Osteoblast (primary cell): ENCODE data around the gene PDE4B. TPM values are rescaled to one million over a fixed set of nuclear protein-coding genes. Genes with fewer than 3 reads are reported as not detected.

Source experiments
- DNase-seq: peaks from one replicate; pipeline ENCODE4 v3.0.0; 2011; ENCODE audit warnings: low spot score, mixed read lengths; ENCODE audit not compliant: insufficient read length; ENCODE audit errors: missing footprints
- H2AFZ ChIP-seq: 2 replicates; pipeline ENCODE4 v1.6.0; 2011; ENCODE audit warnings: mild to moderate bottlenecking, low read length
- H3K27ac ChIP-seq: 2 replicates; pipeline ENCODE4 v1.5.1; 2011; ENCODE audit warnings: mild to moderate bottlenecking, low read depth, low read length, moderate library complexity
- H3K27me3 ChIP-seq: 2 replicates; pipeline ENCODE4 v1.6.0; 2012; ENCODE audit warnings: mild to moderate bottlenecking, control low read depth, inconsistent platforms, low read length, moderate library complexity; ENCODE audit not compliant: insufficient read depth
- H3K36me3 ChIP-seq: 2 replicates; pipeline ENCODE4 v1.5.1; 2011; ENCODE audit warnings: mild to moderate bottlenecking, low read length, control low read depth, moderate library complexity; ENCODE audit not compliant: insufficient read depth
- H3K4me1 ChIP-seq: 2 replicates; pipeline ENCODE4 v1.5.1; 2011; ENCODE audit warnings: mild to moderate bottlenecking, low read length, control low read depth, moderate library complexity; ENCODE audit not compliant: insufficient read depth
- H3K4me2 ChIP-seq: 2 replicates; pipeline ENCODE4 v1.6.0; 2011; ENCODE audit warnings: mild to moderate bottlenecking, low read length; ENCODE audit not compliant: insufficient read depth
- H3K4me3 ChIP-seq: fragments of 200-600 bp; sonication (generic); 3 replicates; pipeline ENCODE4 v1.5.1; 2012; ENCODE audit warnings: mild to moderate bottlenecking, low read length, inconsistent platforms; ENCODE audit not compliant: insufficient read depth
- H3K79me2 ChIP-seq: 2 replicates; pipeline ENCODE4 v1.6.0; 2012; ENCODE audit warnings: mild to moderate bottlenecking, low read length, control low read depth, inconsistent platforms; ENCODE audit not compliant: insufficient read depth
- H3K9me3 ChIP-seq: 2 replicates; pipeline ENCODE4 v1.5.1; 2011; ENCODE audit warnings: low read depth, low read length, control low read depth
- H4K20me1 ChIP-seq: 2 replicates; pipeline ENCODE4 v1.6.0; 2012; ENCODE audit warnings: mild to moderate bottlenecking, low read length, control low read depth; ENCODE audit not compliant: insufficient read depth
- CTCF ChIP-seq: IDR thresholded peaks from 2 replicates; pipeline ENCODE4 v1.5.1; 2011; ENCODE audit warnings: mild to moderate bottlenecking, low read depth, low read length, moderate library complexity; ENCODE audit errors: extremely low read depth
- total RNA-seq: library from RNA; depleted of rRNA; stranded (reverse); fragments of >200 nt; gene quantifications from 2 replicates; pipeline ENCODE4 v1.2.3, GENCODE V29; 2012

Gene PDE4B
- total RNA-seq, 1 donor = 21.4 TPM

DNA sequence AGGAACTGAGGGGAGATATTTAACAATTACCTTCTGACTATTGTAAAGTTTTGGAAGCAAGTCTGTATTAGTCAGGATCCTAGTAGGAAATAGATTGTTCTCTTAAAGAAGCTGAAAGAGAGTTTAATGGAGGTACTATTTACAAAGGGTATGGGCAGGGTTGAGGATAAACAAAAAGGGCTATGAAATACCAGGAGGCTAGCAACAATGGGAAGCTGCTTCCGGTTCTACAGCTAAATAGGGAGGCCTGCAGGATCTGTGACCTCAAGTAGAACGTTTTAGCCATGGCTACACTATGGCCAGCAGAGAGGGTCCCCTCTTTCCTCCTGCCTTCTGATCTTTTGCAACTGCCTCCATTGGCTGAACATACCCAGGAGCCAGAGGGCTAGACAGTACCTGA, 117.7 kb downstream of the PDE4B start:
- Histone ChIP-seq H3K4me1 (no peaks in the 10 kb centered on the region), H3K4me2 (no peak overlapping the region), H3K27ac (no peak overlapping the region), H3K9me3 (no peaks in the 10 kb centered on the region), H4K20me1 (no peaks in the 10 kb centered on the region), H3K4me3 (no peak overlapping the region), H2AFZ (no peak overlapping the region), H3K36me3 (no peaks in the 10 kb centered on the region), H3K27me3 (no peaks in the 10 kb centered on the region), H3K79me2 (peaks cover 3% of the 10 kb centered on the region)
- no peak for TF ChIP-seq CTCF
- no peak for DNase-seq

DNA sequence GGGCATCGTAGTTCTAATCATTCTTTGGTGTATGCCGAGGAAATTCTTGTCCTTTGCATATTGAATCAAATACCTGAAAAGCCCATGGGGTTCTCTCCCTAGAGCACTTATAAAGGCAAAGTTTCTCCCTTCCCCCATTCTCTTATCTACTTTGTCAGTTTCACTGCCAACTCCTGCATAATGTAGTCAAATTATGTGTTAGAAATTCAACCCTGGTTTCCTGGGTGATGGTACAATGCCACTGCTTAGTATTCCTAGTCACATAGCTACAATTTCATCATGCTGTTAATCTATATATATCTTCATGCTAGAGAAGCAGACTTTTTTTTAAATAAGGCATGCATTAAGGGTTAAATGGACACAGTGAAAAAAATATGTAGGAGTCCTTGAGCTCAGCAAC, 119.0 kb downstream of the PDE4B start:
- H3K9me3 ChIP-seq = no peaks in the 10 kb centered on the region
- H3K4me3 ChIP-seq = no peak overlapping the region
- no peaks in the 10 kb centered on the region for H4K20me1 ChIP-seq
- H3K27me3 ChIP-seq = no peaks in the 10 kb centered on the region
- no peak for DNase-seq
- H2AFZ ChIP-seq = no peak overlapping the region
- H3K36me3 ChIP-seq = no peaks in the 10 kb centered on the region
- no peak overlapping the region for H3K27ac ChIP-seq
- TF ChIP-seq CTCF = no peak
- no peak overlapping the region for H3K4me2 ChIP-seq
- H3K4me1 ChIP-seq = no peaks in the 10 kb centered on the region
- no peaks in the 10 kb centered on the region for H3K79me2 ChIP-seq

DNA sequence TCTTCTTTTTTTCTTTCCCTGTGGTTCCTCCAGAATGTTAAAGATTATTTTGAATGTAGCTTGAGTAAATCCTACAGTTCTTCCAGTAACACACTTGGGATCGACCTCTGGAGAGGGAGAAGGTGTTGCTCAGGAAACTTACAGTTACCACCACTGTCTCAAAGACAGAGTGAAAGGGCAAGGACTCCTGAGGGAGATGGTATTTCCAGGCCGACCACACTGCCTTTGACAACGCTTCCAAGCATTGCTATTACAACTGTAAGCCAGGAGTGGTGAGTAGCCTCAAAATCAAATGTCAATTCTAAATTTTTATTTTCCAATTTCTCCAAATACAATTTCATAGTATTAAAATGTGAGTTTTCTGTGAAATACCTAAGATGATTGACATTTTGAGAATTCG, 125.9 kb downstream of the PDE4B start:
- DNase-seq = peak; percentile 62
- H3K4me1 ChIP-seq = peaks cover 3% of the 10 kb centered on the region
- H3K79me2 ChIP-seq = no peaks in the 10 kb centered on the region
- peak overlapping the region; percentile 8 for H3K4me2 ChIP-seq
- H3K4me3 ChIP-seq = no peak overlapping the region
- no peak overlapping the region for H3K27ac ChIP-seq
- no peak for TF ChIP-seq CTCF
- no peaks in the 10 kb centered on the region for H3K27me3 ChIP-seq
- H3K36me3 ChIP-seq = no peaks in the 10 kb centered on the region
- no peaks in the 10 kb centered on the region for H4K20me1 ChIP-seq
- H3K9me3 ChIP-seq = no peaks in the 10 kb centered on the region
- H2AFZ ChIP-seq = peak overlapping the region; percentile 62

DNA sequence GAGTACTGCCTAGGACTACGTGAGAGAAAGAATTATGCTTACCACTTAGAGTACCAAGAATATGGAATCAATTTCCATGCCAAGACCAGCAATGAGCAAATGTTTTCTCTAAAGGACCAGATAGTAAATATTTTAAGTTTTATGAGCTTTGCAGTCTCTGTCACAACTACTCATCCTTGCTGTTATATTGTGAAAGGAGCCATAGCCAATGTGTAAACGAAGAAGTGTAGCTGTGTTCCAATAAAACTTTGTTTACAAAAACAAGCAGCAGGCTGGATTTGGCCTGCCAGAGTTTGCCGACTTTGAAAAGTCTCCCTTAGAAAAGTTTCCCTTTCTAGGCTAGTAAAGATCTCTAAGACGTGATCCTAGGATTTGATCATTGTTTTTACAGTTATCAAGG, 128.8 kb downstream of the PDE4B start:
- no peaks in the 10 kb centered on the region for H3K36me3 ChIP-seq
- H3K79me2 ChIP-seq = no peaks in the 10 kb centered on the region
- H2AFZ ChIP-seq = peak overlapping the region; percentile 47
- peak; percentile 15 for DNase-seq
- H3K4me2 ChIP-seq = peak overlapping the region; percentile 14
- no peak for TF ChIP-seq CTCF
- H4K20me1 ChIP-seq = no peaks in the 10 kb centered on the region
- H3K9me3 ChIP-seq = no peaks in the 10 kb centered on the region
- no peaks in the 10 kb centered on the region for H3K27me3 ChIP-seq
- peaks cover 8% of the 10 kb centered on the region for H3K4me1 ChIP-seq
- H3K4me3 ChIP-seq = no peak overlapping the region
- H3K27ac ChIP-seq = no peak overlapping the region
